Fibroblast of lung (primary cell): Measurements from ENCODE around the gene DOK6.

Source experiments
- CTCF ChIP-seq, 2 donors: IDR thresholded peaks in 1 of 2; conservative IDR thresholded peaks in 1 of 2; 1 replicate in 1 of 2; 2 replicates in 1 of 2; pipeline ENCODE4 v1.5.1; 2011 to 2012; ENCODE audit warnings: low read length in 2 of 2, control low read depth in 1 of 2, inconsistent platforms in 1 of 2, low read depth in 1 of 2, mild to moderate bottlenecking in 1 of 2
- EZH2 ChIP-seq: IDR thresholded peaks from 2 replicates; pipeline ENCODE4 v1.5.1; 2012; ENCODE audit warnings: low read length, control low read depth, mild to moderate bottlenecking; ENCODE audit errors: missing control alignments

- TF ChIP-seq CTCF (conservative IDR thresholded peaks at IDR 0.05 in 1 of 2, IDR thresholded peaks at IDR 0.05 in 1 of 2; ENCODE audit: low read depth in 1 of 2, low read length in 2 of 2) (no peak), EZH2 (no peak)
These were observed 163.9 kb downstream of the DOK6 start for GRCh38 chr18:69564602-69565001.
